ENCODE data around the gene C14orf180. TPM values are rescaled to one million over a fixed set of nuclear protein-coding genes. Genes with fewer than 3 reads are reported as not detected.

The C14orf180 gene
- total RNA-seq, 1 donor from 2014 or later = not detected

GRCh38 chr14:104593710-104594136 lies 14.2 kb downstream of the C14orf180 start:
- no peak for DNase-seq (ENCODE audit: low read depth)

- DNase-seq (ENCODE audit: low read depth) = no peak
Observed at GRCh38 chr14:104594310-104595046, 14.9 kb downstream of the C14orf180 start.

DNA sequence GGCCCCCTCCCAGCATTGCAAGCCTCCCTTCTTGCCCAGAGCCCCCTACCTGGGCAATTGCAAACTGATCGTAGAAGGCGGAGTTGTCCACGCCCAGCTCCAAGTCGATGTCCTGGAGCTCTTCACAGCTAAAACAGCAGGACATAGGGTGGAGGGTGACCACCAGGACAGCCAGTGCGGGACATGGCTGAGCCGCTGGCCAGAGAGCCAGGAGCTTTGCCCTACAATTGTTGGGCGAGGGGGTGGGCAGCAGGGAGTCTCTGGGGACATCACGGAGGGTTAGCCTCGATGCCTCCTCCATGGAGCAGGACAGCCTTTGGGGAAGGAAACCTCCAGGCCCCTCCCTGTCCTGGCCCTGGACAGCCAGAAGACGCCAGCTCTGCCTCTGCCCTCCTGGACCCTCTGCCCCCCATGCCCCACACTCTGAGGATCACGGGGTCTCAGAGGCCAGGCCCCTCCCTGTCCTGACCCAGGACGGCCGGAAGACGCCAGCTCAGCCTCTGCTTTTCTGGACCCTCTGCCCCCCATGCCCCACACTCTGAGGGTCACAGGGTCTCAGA lies 15.6 kb downstream of the C14orf180 start:
- no peak for DNase-seq (ENCODE audit: low read depth)

DNA sequence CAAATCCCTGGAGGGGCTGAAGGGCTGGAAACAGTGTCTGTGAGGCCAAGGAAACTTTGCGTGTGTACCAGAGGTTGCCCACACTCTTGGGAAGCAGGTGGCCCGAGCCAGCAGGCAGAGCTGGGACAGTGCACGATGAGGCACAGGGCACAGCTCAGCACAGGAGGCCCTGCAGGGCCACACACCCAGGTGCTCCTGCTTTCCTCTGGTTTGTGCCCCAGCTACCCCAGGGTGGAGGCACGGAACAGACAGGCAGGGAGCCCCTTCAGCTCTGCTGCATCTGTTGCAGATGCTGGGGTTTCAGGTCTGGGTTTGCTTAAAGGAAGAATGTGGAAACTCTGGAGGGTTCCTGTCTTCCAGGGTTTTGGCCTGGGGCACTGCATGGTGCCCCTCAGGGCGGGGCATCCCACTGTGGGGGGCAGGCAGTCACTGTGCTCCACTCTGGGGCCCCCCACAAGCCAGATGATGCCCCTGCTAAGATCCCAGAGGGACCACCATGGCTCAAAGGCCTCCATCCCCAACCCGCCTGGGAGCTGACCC lies 16.4 kb downstream of the C14orf180 start:
- DNase-seq (ENCODE audit: low read depth) = no peak

DNA sequence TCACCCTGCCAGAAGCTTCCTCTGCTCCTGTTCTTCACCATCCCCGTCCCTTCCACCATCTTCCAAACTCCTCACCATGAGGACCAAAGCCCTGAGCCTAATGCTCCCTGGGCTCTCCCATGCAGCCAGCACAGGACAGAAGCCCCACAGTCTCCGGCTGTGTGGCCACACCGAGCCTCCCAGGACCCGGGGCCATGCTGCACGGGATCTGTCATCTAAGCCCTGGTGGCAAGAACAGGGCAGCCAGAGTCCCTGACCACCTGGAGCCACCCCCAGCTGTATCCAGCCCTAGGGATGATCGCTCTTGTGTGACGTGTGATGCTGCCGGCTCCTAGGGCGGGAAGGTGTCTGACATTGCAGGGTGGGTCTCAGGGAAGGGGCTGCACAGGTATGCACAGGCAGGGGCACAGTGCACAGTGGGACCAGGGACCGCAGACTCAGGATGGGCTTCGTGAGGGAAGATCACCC lies 16.9 kb downstream of the C14orf180 start:
- no peak for DNase-seq (ENCODE audit: low read depth)

DNA sequence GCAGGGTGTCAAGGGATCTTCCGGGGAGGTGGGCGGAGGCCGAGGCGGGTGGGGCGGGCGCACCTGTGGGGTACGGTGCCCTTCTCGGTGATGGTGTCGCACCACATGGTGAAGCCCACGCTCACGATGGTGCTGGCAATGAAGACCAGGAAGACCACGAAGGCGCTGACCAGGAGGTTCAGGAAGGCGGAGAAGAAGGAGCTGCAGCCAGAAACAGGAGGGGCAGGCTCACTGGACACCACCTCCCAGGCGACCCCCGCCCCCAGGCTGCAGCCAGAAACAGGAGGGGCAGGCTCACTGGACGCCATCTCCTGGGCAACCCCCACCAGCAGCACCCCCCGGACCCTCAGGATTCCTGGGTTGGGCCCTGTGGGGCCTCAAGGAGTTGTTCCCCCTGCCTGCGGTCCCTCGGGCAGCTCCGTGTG lies 17.4 kb downstream of the C14orf180 start:
- DNase-seq (ENCODE audit: low read depth) = no peak

- DNase-seq (ENCODE audit: low read depth) = no peak
Observed at GRCh38 chr14:104597576-104597975, 18.0 kb downstream of the C14orf180 start.

- no peak for DNase-seq (ENCODE audit: low read depth)
Observed at GRCh38 chr14:104598039-104598909, 18.7 kb downstream of the C14orf180 start.

- no peak for DNase-seq (ENCODE audit: low read depth)
Observed at GRCh38 chr14:104598910-104599273, 19.3 kb downstream of the C14orf180 start.

- DNase-seq (ENCODE audit: low read depth) = no peak
Observed at GRCh38 chr14:104599446-104599845, 19.9 kb downstream of the C14orf180 start.

- DNase-seq (ENCODE audit: low read depth) = no peak
Observed at GRCh38 chr14:104600141-104600643, 20.6 kb downstream of the C14orf180 start.

DNA sequence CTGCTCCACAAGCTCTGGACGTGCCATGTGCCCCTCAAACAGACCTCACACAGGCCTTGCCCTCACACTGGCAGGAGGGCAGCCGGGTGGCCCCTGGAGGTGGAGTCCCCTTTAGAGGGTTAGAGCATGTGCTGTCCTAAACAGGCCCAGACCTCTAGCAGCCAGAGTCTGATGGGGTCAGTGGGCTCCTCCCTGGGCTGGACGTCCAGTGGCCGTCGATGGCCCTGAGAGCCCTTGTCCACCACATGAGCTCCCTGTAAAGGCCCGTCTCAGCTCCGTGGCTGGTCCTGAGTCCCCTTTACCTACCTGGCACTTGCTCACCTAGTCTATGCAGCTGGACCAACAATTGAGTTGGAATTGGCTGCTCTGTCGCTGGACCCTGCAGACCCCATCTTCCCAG lies 21.2 kb downstream of the C14orf180 start:
- DNase-seq (ENCODE audit: low read depth) = no peak

GRCh38 chr14:104601786-104602185 lies 22.2 kb downstream of the C14orf180 start:
- DNase-seq (ENCODE audit: low read depth) = no peak

DNA sequence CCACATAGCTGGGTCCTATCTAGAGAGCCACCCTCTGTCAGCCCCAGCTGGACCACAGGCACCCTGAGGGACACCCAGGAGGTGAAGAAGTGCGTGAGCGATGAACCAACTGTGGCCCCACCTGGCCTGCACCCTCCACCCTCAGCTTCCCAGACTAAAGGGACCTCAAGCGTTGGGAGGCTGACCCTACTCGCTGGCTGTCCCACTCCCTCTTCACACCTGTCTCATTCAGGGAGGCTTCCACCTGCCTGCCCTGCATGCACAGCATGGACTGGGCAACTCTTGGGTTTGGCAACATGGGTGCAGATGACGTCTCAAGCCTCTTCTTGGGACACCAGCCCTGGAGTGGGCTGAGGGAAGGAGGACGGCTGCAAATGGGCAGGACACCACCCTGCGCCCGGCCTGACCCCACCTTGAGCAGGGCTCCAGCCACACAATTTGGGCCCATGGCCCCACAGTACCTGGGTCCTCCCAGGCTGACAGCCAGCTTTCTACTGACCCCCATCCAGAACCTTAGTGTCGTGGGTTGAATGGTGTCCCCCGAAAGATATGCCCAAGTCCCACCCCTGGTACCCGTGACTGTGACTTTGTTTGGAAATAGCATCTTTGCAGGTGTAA lies 22.9 kb downstream of the C14orf180 start:
- DNase-seq (ENCODE audit: low read depth) = no peak

- no peak for DNase-seq (ENCODE audit: low read depth)
Observed at GRCh38 chr14:104602933-104603325, 23.4 kb downstream of the C14orf180 start.

GRCh38 chr14:104603711-104604401 lies 24.3 kb downstream of the C14orf180 start:
- no peak for DNase-seq (ENCODE audit: low read depth)

DNA sequence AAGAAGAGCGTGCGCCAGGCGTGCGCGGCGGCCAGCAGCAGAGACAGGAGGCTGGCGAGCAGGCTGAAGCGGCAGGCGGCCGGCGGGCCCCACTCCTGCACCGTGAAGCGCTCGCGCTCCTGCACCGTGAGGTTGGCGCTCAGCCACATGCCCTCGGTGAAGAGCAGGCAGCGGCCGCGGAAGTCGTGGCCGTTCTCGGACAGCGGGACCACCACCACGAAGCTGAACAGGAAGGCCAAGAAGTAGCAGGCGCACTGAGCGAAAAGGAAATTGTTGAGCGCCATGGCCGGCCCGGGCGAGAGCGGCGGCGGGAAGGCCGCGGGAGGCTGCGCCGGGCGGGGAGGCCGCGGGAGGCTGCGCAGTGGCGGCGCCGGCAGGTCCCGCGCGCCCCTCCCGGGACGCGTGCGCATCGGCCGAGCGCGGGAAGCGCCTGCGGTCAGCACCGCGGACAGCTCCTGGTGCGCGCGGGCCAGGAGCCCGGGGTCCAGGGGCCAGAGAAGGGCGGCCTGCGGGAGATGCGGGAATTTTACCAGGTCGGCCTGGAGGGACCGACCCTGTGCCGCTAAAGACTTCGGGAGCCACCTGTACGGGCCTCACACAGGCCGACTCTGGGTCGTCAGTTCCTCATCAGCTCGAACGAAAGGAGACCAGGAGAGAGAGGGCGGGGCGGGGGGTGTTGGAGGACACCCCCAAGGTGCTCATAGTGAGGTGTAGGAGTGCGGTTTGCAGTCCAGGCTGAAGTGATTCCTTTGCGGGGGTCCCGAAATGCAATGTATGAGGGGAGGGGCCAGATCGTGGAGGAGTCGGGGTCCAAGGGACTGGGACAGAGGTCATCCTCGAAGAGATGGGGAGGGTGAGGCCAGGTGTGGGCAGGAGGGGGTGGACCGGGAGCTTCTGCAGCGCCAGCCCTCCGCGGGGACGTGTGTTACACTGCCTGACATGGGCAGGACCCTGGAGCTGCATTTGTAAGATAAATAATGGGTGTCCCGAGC lies 25.2 kb downstream of the C14orf180 start, which contains the start of gene TMEM179:
Gene TMEM179 (minus strand): TSS at position 315 of the 992 bp plus-strand sequence. CDS start 31 bp downstream, at position 284.
- DNase-seq (ENCODE audit: low read depth) = no peak

- DNase-seq (ENCODE audit: low read depth) = no peak
Observed at GRCh38 chr14:104609666-104610065, 30.1 kb downstream of the C14orf180 start.

GRCh38 chr14:104610749-104611310 lies 31.3 kb downstream of the C14orf180 start:
- DNase-seq (ENCODE audit: low read depth) = no peak

Data from renal cortical epithelial cell (primary cell).